Esophagus muscularis mucosa (tissue), 3 donors: Measurements from ENCODE around the gene DESI2.

ENCODE experiments used
- CTCF ChIP-seq, 3 experiments: fragments of 200-600 bp in 2 of 3; fragments of 450-650 bp in 1 of 3; sonication (generic) in 2 of 3; IDR thresholded peaks; one replicate each; pipeline ENCODE4 v1.5.1; 2017 to 2019; ENCODE audit warnings: antibody characterized with exemption in 3 of 3, mild to moderate bottlenecking in 2 of 3, moderate library complexity in 1 of 3
- POLR2AphosphoS5 ChIP-seq, 2 donors: sonication (generic); formaldehyde crosslinking; IDR thresholded peaks; one replicate each; pipeline ENCODE4 v1.6.1; 2017; ENCODE audit warnings: antibody characterized with exemption in 2 of 2

- no peak for TF ChIP-seq POLR2AphosphoS5 (IDR thresholded peaks at IDR 0.05)
- TF ChIP-seq CTCF (IDR thresholded peaks at IDR 0.05) = no peak
Measured at GRCh38 chr1:244699741-244700140, 46.8 kb downstream of the DESI2 start.
